IMR-90 (cell line): Measurements from ENCODE around the gene GRM4. TPM values are rescaled to one million over a fixed set of nuclear protein-coding genes. Genes with fewer than 3 reads are reported as not detected.

ENCODE experiments used
- ATAC-seq: fragments of 200-7000 bp; cut with Tn5 transposase; 2 replicates; pipeline ENCODE4 v1.9.1; 2020; ENCODE audit warnings: low read depth, mild to moderate bottlenecking, moderate library complexity
- BruUV-seq: library from RNA; stranded (reverse); fragments of 400-500 nt; replicated peaks from 2 replicates; lab custom pipeline; 2021; lab: Mats Ljungman, UMichigan
- CTCF ChIA-PET: fragments of 300-600 bp; formaldehyde crosslinking; extraction: SDS; loops from one replicate; lab custom pipeline; 2021; ENCODE audit warnings: antibody characterized with exemption; lab: Yijun Ruan, JAX
- POLR2A ChIA-PET: fragments of 300-600 bp; sonication (Branson Sonifier 250); formaldehyde crosslinking; loops from one replicate; lab custom pipeline; 2022; ENCODE audit warnings: antibody characterized with exemption; ENCODE audit not compliant: unreplicated experiment; lab: Charles Lee
- DNase-seq: peaks from one replicate; pipeline ENCODE4 v3.0.0; 2013
- H2AFZ ChIP-seq: replicated peaks from 2 replicates; pipeline ENCODE3; 2013; ENCODE audit warnings: low read length, mild to moderate bottlenecking; ENCODE audit not compliant: poor library complexity
- H2AK5ac ChIP-seq: 2 replicates; pipeline ENCODE4 v1.6.1; 2013; ENCODE audit warnings: low read depth, low read length, inconsistent platforms
- H2AK9ac ChIP-seq: replicated peaks from 2 replicates; pipeline ENCODE3; 2013; ENCODE audit warnings: mild to moderate bottlenecking, low read depth, low read length, moderate library complexity; ENCODE audit not compliant: poor library complexity
- H2BK120ac ChIP-seq: 2 replicates; pipeline ENCODE4 v1.6.1; 2013; ENCODE audit warnings: low read depth, low read length, inconsistent platforms
- H2BK15ac ChIP-seq: 3 replicates; pipeline ENCODE4 v1.6.1; 2013; ENCODE audit warnings: low read depth, low read length, inconsistent platforms
- H2BK20ac ChIP-seq: 2 replicates; pipeline ENCODE4 v1.6.1; 2013; ENCODE audit warnings: low read depth, mild to moderate bottlenecking, inconsistent platforms, low read length, moderate library complexity
- H2BK5ac ChIP-seq: 2 replicates; pipeline ENCODE4 v1.6.1; 2013; ENCODE audit warnings: mild to moderate bottlenecking, low read depth, low read length, inconsistent platforms; ENCODE audit not compliant: poor library complexity, severe bottlenecking
- H3K14ac ChIP-seq: replicated peaks from 2 replicates; pipeline ENCODE4 v1.6.1; 2013; ENCODE audit warnings: low read depth, low read length, inconsistent platforms
- H3K18ac ChIP-seq: 2 replicates; pipeline ENCODE4 v1.6.1; 2013; ENCODE audit warnings: low read depth, low read length, control low read depth
- H3K23ac ChIP-seq: 2 replicates; pipeline ENCODE4 v1.6.1; 2013; ENCODE audit warnings: low read depth, low read length, inconsistent platforms
- H3K27ac ChIP-seq: 2 replicates; pipeline ENCODE4 v1.5.1; 2013; ENCODE audit warnings: mild to moderate bottlenecking, control low read depth, low read length; ENCODE audit not compliant: insufficient read depth
- H3K27me3 ChIP-seq: 2 replicates; pipeline ENCODE4 v1.6.1; 2013; ENCODE audit warnings: low read length; ENCODE audit not compliant: control insufficient read depth, insufficient read depth
- H3K36me3 ChIP-seq: 2 replicates; pipeline ENCODE4 v1.6.1; 2013; ENCODE audit warnings: low read length, mixed read lengths; ENCODE audit not compliant: control insufficient read depth, insufficient read depth
- H3K4ac ChIP-seq: 2 replicates; pipeline ENCODE4 v1.6.1; 2013; ENCODE audit warnings: low read depth, low read length, inconsistent platforms
- H3K4me1 ChIP-seq: 2 replicates; pipeline ENCODE4 v1.6.1; 2013; ENCODE audit warnings: low read length, mixed read lengths; ENCODE audit not compliant: control insufficient read depth, insufficient read depth
- H3K4me2 ChIP-seq: 2 replicates; pipeline ENCODE4 v1.6.1; 2013; ENCODE audit warnings: low read depth, mild to moderate bottlenecking, control low read depth, low read length, moderate library complexity
- H3K4me3 ChIP-seq: 2 replicates; pipeline ENCODE4 v1.5.1; 2013; ENCODE audit warnings: low read depth, mild to moderate bottlenecking, control low read depth, low read length, moderate library complexity; ENCODE audit not compliant: insufficient read depth
- H3K56ac ChIP-seq: 2 replicates; pipeline ENCODE4 v1.6.1; 2013; ENCODE audit warnings: low read length, inconsistent platforms; ENCODE audit not compliant: insufficient read depth; ENCODE audit errors: extremely low read depth
- H3K79me1 ChIP-seq, 2 experiments: 2 replicates each; pipeline ENCODE4 v1.6.1; 2013; ENCODE audit warnings: low read length in 2 of 2, inconsistent platforms in 1 of 2, low read depth in 1 of 2
- H3K9ac ChIP-seq: 2 replicates; pipeline ENCODE4 v1.6.1; 2013; ENCODE audit warnings: low read depth, low read length, control low read depth
- H3K9me1 ChIP-seq: 2 replicates; pipeline ENCODE4 v1.6.1; 2013; ENCODE audit warnings: low read length, inconsistent platforms; ENCODE audit not compliant: insufficient read depth
- H3K9me3 ChIP-seq: 2 replicates; pipeline ENCODE4 v1.6.1; 2013; ENCODE audit warnings: low read length; ENCODE audit not compliant: control insufficient read depth, insufficient read depth
- H4K20me1 ChIP-seq: 2 replicates; pipeline ENCODE4 v1.6.1; 2013; ENCODE audit warnings: low read length, inconsistent platforms; ENCODE audit not compliant: insufficient read depth
- H4K5ac ChIP-seq: 2 replicates; pipeline ENCODE4 v1.6.1; 2013; ENCODE audit warnings: mild to moderate bottlenecking, low read depth, low read length, control low read depth
- H4K8ac ChIP-seq, 2 experiments: 2 replicates each; pipeline ENCODE4 v1.6.1; 2013; ENCODE audit warnings: low read depth in 2 of 2, low read length in 2 of 2, control low read depth in 1 of 2, inconsistent platforms in 1 of 2
- H4K91ac ChIP-seq: 2 replicates; pipeline ENCODE4 v1.6.1; 2013; ENCODE audit warnings: low read depth, low read length, inconsistent platforms; ENCODE audit not compliant: insufficient read depth
- BHLHE40 ChIP-seq: fragments of 150-350 bp; IDR thresholded peaks from 2 replicates; pipeline ENCODE4 v1.6.1; 2016; ENCODE audit warnings: mild to moderate bottlenecking, low read depth, low read length
- CEBPB ChIP-seq: IDR thresholded peaks from 2 replicates; pipeline ENCODE4 v1.6.1; 2012; ENCODE audit warnings: low read depth, low read length, improper control_type of control experiment
- CHD1 ChIP-seq: IDR thresholded peaks from 2 replicates; pipeline ENCODE4 v1.6.1; 2012; ENCODE audit warnings: low read depth, low read length, improper control_type of control experiment
- FOS ChIP-seq: fragments of 150-350 bp; IDR thresholded peaks from 2 replicates; pipeline ENCODE4 v1.6.1; 2016; ENCODE audit warnings: low read depth, low read length
- MAFK ChIP-seq: IDR thresholded peaks from 2 replicates; pipeline ENCODE4 v1.6.1; 2012; ENCODE audit warnings: low read depth, low read length, improper control_type of control experiment
- MAZ ChIP-seq: IDR thresholded peaks from 2 replicates; pipeline ENCODE4 v1.6.1; 2012; ENCODE audit warnings: low read depth, mild to moderate bottlenecking, low read length, improper control_type of control experiment, moderate library complexity, borderline replicate concordance
- MXI1 ChIP-seq: IDR thresholded peaks from 2 replicates; pipeline ENCODE4 v1.6.1; 2012; ENCODE audit warnings: low read depth, mild to moderate bottlenecking, low read length, moderate library complexity, borderline replicate concordance
- NFE2L2 ChIP-seq: fragments of 150-350 bp; IDR thresholded peaks from 2 replicates; pipeline ENCODE4 v1.6.1; 2016; ENCODE audit warnings: low read depth, mild to moderate bottlenecking, low read length
- POLR2A ChIP-seq: IDR thresholded peaks from 2 replicates; pipeline ENCODE4 v1.6.1; 2012; ENCODE audit warnings: mild to moderate bottlenecking, low read depth, low read length
- RAD21 ChIP-seq: IDR thresholded peaks from 2 replicates; pipeline ENCODE4 v1.6.1; 2012; ENCODE audit warnings: low read length, improper control_type of control experiment
- RCOR1 ChIP-seq: IDR thresholded peaks from 2 replicates; pipeline ENCODE4 v1.6.1; 2012; ENCODE audit warnings: mild to moderate bottlenecking, low read length, improper control_type of control experiment; ENCODE audit not compliant: insufficient replicate concordance
- RFX5 ChIP-seq: IDR thresholded peaks from 2 replicates; pipeline ENCODE4 v1.8.0; 2012; ENCODE audit warnings: low read depth, mild to moderate bottlenecking, low read length, moderate library complexity
- SMC3 ChIP-seq: fragments of 150-350 bp; IDR thresholded peaks from 2 replicates; pipeline ENCODE4 v1.6.1; 2016; ENCODE audit warnings: low read depth, mild to moderate bottlenecking, antibody characterized with exemption, low read length, moderate library complexity
- WGBS, 2 experiments: methylation state at CpG; one replicate each; pipeline versions ENCODE4 v1.1.5 to v1.1.7; 2013; ENCODE audit warnings: missing lambda C conversion rate in 2 of 2; ENCODE audit not compliant: insufficient read length in 1 of 2; ENCODE audit errors: extremely low coverage in 2 of 2; 5-methylcytosine and 5-hydroxymethylcytosine counted together
- dilution Hi-C: fragments of 300-500 bp; cut with HindIII; formaldehyde crosslinking; loops from one replicate; pipeline ENCODE4 v1.14.3; 2018; ENCODE audit warnings: low sequenced_read_pairs; ENCODE audit not compliant: unreplicated experiment
- in situ Hi-C: fragments of 300-500 bp; cut with MboI; formaldehyde crosslinking; loops from 3 replicates; pipeline ENCODE4 v1.14.3; 2019; ENCODE audit warnings: low sequenced_read_pairs, inconsistent platforms, mixed read lengths
- intact Hi-C: fragments of 100-400 bp; cut with micrococcal nuclease; formaldehyde crosslinking; loops from 2 replicates; pipeline ENCODE4 v1.10.0; 2022
- polyA plus RNA-seq, 3 experiments: library from polyadenylated mRNA; depleted of rRNA; stranded (reverse); fragments of >200 nt; gene quantifications; 2 replicates each; pipeline ENCODE4 v1.2.3, GENCODE V29; 2012; ENCODE audit warnings: low replicate concordance in 1 of 3
- total RNA-seq: library from RNA; depleted of rRNA; stranded (reverse); fragments of >200 nt; gene quantifications from 2 replicates; pipeline ENCODE4 v1.2.3, GENCODE V29; 2012
- TF ChIP-seq, protein P1 (sequence below): fragments of 150-350 bp; IDR thresholded peaks from 2 replicates; pipeline ENCODE4 v1.6.1; 2016; ENCODE audit warnings: low read depth, mild to moderate bottlenecking, low read length, moderate library complexity, borderline replicate concordance
- TF ChIP-seq, protein P2 (sequence below): conservative IDR thresholded peaks from 2 replicates; pipeline ENCODE4 v1.5.1; 2012; ENCODE audit warnings: mild to moderate bottlenecking, low read depth, low read length, improper control_type of control experiment
- TF ChIP-seq, protein P3 (sequence below): fragments of 150-350 bp; IDR thresholded peaks from 2 replicates; pipeline ENCODE4 v1.6.1; 2017; ENCODE audit warnings: mild to moderate bottlenecking, antibody characterized with exemption, low read length, low read depth

GRM4 gene
- total and polyA plus RNA-seq, 2 of the 4 experiments (the other 2 are of a cell fraction): 0.02 TPM; not detected in 1

DNA sequence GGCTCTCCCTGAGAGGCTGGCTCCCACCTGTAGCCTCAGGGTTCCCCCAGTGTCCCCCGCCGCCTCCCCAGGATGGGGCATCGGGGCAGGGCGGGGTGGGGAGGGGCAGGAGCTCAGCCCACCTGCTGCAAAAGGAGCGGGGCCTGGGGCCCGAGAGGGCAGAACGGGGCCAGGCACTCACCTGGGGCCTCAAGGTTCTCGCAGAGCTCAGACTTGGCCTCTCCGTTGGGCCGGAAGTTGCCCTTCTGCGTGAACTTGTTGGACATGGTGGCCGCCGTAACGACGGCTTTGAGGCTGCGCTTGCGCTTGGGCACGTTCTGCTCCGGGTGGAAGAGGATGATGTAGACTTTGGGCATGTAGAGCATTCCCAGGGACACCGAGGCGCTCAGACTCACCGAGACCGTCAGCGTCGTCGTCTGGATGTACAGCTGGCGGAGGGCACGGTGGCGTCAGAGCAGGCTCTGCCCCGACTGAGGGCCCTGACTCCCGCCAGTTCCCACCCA is 117.9 kb downstream of the GRM4 start:
- ChIA-PET POLR2A (no interaction called here), CTCF (interaction anchor here (0.5 to 2.2 kb wide), 9 partner anchors 8 to 282 kb away, joined by 3 to 19 read pairs (median 4); partner anchors contain the start of gene IP6K3)
- Histone ChIP-seq H4K20me1 (no peaks in the 10 kb centered on the region), H3K23ac (no peak overlapping the region), H3K56ac (no peak overlapping the region), H3K27ac (no peak overlapping the region), H3K4me2 (no peak overlapping the region), H3K36me3 (no peaks in the 10 kb centered on the region), H3K9me1 (no peaks in the 10 kb centered on the region), H3K9me3 (no peaks in the 10 kb centered on the region), H3K9ac (no peak overlapping the region), H2BK5ac (no peak overlapping the region), H3K79me1 (no peaks in the 10 kb centered on the region), H3K4me1 (no peaks in the 10 kb centered on the region), H4K91ac (no peak overlapping the region), H2AK9ac (no peak overlapping the region), H2BK20ac (no peak overlapping the region), H3K4me3 (no peak overlapping the region), H2AK5ac (no peak overlapping the region), H3K4ac (no peak overlapping the region), H3K27me3 (peaks cover 49% of the 10 kb centered on the region), H2BK120ac (no peak overlapping the region), H3K18ac (no peak overlapping the region), H2BK15ac (no peak overlapping the region), H4K8ac (no peak overlapping the region), H4K5ac (no peak overlapping the region), H3K14ac (no peak overlapping the region), H2AFZ (no peak overlapping the region)
- DNase-seq (no peak), ATAC-seq (no peak)
- in situ Hi-C loops (no loop called here), intact Hi-C loops (loop anchor here (1.0 to 5.0 kb wide), 4 partner anchors 241 to 317 kb away; partner anchors contain the start of genes LEMD2 and UQCC2), dilution Hi-C loops (no loop called here)
- no peak for TF ChIP-seq POLR2A
- no peak for TF ChIP-seq NFE2L2
- TF ChIP-seq, protein P1, sequence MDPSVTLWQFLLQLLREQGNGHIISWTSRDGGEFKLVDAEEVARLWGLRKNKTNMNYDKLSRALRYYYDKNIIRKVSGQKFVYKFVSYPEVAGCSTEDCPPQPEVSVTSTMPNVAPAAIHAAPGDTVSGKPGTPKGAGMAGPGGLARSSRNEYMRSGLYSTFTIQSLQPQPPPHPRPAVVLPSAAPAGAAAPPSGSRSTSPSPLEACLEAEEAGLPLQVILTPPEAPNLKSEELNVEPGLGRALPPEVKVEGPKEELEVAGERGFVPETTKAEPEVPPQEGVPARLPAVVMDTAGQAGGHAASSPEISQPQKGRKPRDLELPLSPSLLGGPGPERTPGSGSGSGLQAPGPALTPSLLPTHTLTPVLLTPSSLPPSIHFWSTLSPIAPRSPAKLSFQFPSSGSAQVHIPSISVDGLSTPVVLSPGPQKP: no peak
- TF ChIP-seq, protein P2, sequence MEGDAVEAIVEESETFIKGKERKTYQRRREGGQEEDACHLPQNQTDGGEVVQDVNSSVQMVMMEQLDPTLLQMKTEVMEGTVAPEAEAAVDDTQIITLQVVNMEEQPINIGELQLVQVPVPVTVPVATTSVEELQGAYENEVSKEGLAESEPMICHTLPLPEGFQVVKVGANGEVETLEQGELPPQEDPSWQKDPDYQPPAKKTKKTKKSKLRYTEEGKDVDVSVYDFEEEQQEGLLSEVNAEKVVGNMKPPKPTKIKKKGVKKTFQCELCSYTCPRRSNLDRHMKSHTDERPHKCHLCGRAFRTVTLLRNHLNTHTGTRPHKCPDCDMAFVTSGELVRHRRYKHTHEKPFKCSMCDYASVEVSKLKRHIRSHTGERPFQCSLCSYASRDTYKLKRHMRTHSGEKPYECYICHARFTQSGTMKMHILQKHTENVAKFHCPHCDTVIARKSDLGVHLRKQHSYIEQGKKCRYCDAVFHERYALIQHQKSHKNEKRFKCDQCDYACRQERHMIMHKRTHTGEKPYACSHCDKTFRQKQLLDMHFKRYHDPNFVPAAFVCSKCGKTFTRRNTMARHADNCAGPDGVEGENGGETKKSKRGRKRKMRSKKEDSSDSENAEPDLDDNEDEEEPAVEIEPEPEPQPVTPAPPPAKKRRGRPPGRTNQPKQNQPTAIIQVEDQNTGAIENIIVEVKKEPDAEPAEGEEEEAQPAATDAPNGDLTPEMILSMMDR: no peak
- no peak for TF ChIP-seq MXI1
- TF ChIP-seq MAFK: no peak
- TF ChIP-seq, protein P3, sequence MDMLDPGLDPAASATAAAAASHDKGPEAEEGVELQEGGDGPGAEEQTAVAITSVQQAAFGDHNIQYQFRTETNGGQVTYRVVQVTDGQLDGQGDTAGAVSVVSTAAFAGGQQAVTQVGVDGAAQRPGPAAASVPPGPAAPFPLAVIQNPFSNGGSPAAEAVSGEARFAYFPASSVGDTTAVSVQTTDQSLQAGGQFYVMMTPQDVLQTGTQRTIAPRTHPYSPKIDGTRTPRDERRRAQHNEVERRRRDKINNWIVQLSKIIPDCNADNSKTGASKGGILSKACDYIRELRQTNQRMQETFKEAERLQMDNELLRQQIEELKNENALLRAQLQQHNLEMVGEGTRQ: no peak
- no peak for TF ChIP-seq BHLHE40
- TF ChIP-seq RCOR1: no peak
- no peak for TF ChIP-seq SMC3
- no peak for TF ChIP-seq RFX5
- no peak for TF ChIP-seq RAD21
- TF ChIP-seq MAZ: no peak
- TF ChIP-seq FOS: no peak
- TF ChIP-seq CEBPB: no peak
- no peak for TF ChIP-seq CHD1
- BruUV-seq: no TSS peak
- 82% methylated on average over 14 of the region's 31 CpGs; no CpG with 5 or more reads in 1 of the 2 experiments for WGBS, 2 experiments
